ENCODE data around the gene DDX54. TPM values are rescaled to one million over a fixed set of nuclear protein-coding genes. Genes with fewer than 3 reads are reported as not detected.

Gene DDX54
- total RNA-seq, 1 experiment from 2014 or later, result 45.4 TPM

DNA sequence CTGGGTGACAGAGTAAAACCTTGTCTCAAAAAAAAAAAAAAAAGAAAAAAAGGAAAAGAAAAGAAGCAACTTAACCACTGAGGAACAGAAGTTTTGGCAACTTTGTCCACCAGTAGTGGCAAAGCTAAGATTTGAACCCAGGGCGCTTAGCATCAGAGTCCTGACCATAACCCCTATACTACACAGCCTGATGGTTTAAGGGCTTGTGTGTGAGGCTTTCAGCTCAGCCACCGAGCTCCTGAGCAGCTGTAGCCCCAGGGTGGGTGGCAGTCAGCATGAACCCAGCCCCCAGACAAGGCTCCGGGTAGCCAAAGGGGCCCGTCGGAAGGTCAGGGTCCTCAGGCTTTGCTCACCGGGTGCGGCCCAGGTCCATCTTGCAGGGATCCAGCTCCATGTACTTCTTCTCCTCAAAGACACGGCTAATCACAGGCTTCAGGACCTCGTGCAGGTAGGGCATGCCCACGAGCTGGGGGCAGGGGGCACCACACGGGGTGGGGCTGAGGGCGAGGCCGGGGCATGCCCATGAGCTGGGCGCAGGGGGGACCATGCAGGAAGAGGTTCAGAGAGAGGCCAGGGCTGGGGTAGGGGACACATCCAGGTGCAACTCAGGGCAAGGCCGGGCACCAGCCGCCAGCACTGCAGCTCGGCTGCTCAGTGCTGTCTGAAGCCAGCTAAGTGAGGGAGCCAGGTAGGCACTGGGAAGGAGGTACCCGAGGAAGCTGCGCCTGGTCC is 70.7 kb downstream of the DDX54 start:
- no peak overlapping the region for H3K27ac ChIP-seq
- H3K4me1 ChIP-seq (replicated peaks), result no peaks in the 10 kb centered on the region
- H3K36me3 ChIP-seq, result no peaks in the 10 kb centered on the region
- peaks cover 3% of the 10 kb centered on the region; the same call in 1 of the 2 replicates for H3K27me3 ChIP-seq (replicated peaks)
- no peaks in the 10 kb centered on the region for H3K9me3 ChIP-seq (replicated peaks)
- DNase-seq (ENCODE audit: low read depth in 1 of 2, low spot score in 2 of 2), result no peak
- no peak overlapping the region for H3K4me3 ChIP-seq

DNA sequence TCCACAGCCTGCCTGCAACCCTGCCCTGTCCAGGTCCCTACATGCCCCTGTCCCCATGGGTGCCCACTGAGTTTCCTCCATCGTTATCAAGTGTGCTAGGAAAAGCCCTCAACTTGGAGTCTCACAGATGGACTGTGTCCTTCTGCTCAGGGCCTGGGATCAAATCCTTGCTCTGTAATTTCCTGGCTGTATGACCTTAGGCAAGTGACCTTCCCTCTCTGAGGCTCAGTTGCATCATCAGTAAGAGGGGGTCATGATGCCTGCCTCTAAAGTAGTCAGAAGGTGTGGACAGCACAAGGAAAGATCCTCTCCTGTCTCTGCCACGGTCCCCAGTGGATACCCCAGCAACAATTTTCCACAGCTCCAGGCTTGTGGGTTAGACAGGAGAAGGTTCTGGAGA is 71.9 kb downstream of the DDX54 start:
- H3K4me1 ChIP-seq (replicated peaks), result no peaks in the 10 kb centered on the region
- H3K36me3 ChIP-seq, result no peaks in the 10 kb centered on the region
- peaks cover 3% of the 10 kb centered on the region; the same call in 1 of the 2 replicates for H3K27me3 ChIP-seq (replicated peaks)
- H3K9me3 ChIP-seq (replicated peaks), result no peaks in the 10 kb centered on the region
- H3K27ac ChIP-seq, result no peak overlapping the region
- no peak for DNase-seq (ENCODE audit: low read depth in 1 of 2, low spot score in 2 of 2)
- no peak overlapping the region for H3K4me3 ChIP-seq

DNA sequence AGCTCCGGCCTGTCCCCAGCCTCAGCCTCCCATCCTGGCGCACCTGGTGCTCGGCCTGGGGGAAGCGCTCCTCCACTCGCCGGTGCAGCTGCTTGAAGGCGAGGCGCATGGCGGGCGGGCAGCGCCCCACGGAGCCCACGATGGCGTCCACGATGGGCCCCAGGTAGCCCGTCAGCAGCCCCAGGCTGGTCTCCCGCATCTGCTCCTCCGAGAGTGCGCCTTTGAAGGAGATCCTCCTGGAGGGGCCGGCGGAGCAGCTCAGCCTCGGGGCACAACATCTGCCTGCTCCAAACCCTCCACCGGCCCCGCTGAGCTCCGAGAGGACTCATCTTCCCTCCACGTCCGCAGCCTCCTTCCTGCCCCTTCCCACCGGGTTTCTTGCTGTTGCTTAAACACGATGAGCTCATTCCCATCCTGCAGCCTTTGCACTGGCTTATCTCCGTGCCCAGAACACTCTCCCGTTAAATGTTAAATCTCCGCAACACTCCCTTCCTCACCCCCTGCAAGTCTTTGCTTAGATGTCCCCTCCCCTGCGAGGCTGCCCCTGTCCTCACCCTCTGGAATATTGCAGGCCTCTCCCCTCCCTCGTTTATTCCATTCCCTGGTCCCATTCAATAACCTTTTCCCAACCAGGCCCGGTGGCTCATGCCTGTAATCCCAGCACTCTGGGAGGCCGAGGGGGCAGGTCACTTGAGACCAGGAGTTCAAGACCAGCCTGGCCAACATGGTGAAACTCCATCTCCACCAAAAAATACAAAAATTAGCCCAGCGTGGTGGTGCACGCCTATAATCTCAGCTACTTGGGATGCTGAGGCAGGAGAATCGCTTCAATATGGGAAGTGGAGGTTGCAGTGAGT is 73.0 kb downstream of the DDX54 start:
- Histone ChIP-seq H3K27ac (no peak overlapping the region), H3K27me3 (replicated peaks) (peaks cover 3% of the 10 kb centered on the region; the same call in 1 of the 2 replicates), H3K9me3 (replicated peaks) (no peaks in the 10 kb centered on the region), H3K4me1 (replicated peaks) (no peaks in the 10 kb centered on the region), H3K4me3 (no peak overlapping the region), H3K36me3 (no peaks in the 10 kb centered on the region)
- DNase-seq (ENCODE audit: low read depth in 1 of 2, low spot score in 2 of 2), result no peak

DNA sequence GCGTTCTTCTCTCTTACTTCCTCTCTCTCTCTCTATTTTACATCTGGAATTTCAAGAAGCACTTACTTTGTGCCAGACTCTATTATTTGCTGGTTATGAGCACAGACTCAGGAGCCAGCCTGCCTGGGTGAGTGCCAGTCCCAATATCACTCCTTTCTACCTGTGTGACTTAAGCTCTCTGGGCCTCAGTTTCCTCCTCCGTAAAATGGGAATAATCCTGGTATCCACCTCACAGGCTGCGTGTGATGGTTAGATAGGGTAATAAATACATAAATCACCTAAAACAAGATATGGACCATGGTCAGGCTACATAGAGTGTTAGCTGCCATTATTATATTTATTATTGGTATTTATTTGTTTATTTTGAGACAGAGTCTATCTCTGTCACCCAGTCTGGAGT is 74.0 kb downstream of the DDX54 start:
- no peak for DNase-seq (ENCODE audit: low read depth in 1 of 2, low spot score in 2 of 2)
- H3K4me3 ChIP-seq, result no peak overlapping the region
- H3K27me3 ChIP-seq (replicated peaks), result peaks cover 3% of the 10 kb centered on the region; the same call in 1 of the 2 replicates
- no peaks in the 10 kb centered on the region for H3K4me1 ChIP-seq (replicated peaks)
- no peaks in the 10 kb centered on the region for H3K9me3 ChIP-seq (replicated peaks)
- no peak overlapping the region for H3K27ac ChIP-seq
- H3K36me3 ChIP-seq, result no peaks in the 10 kb centered on the region

DNA sequence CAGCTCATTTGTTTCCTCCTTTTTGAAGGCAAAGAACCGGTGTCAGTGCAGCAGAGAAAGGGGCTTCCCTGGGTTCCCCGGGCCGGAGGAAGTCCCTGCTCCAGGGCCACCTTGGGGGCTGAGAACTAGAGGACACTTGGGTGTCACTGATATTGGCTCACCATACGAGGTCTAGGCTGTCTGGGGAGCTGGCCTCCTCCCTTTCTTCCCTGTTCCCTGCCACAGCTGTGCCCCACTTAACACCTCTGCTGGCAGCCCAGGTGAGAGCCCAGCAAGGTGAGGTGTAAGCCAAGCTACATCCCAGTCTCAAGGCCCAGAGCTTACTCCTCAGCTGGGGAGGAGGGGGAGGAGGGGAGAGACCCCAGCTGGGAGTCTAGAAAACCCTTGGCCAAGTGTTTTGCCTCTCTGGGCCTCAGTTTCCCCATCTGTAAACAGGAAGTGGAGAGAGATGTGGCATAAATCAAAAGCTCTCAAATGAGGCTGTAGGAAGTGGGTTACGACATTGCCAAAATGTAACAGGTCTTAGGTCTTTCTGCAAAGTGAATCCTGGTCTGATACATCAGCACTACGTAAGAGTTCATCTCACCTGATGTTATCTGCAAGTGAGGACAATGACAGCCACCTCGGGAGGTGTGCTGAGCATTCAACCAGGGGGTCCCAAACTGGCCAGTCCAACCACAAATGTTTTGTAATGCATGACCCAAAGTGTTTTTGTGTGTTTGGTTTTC is 75.2 kb downstream of the DDX54 start:
- no peak for DNase-seq (ENCODE audit: low read depth in 1 of 2, low spot score in 2 of 2)
- Histone ChIP-seq H3K27ac (no peak overlapping the region), H3K4me3 (no peak overlapping the region), H3K9me3 (replicated peaks) (no peaks in the 10 kb centered on the region), H3K4me1 (replicated peaks) (no peaks in the 10 kb centered on the region), H3K36me3 (no peaks in the 10 kb centered on the region), H3K27me3 (replicated peaks) (peaks cover 3% of the 10 kb centered on the region; the same call in 1 of the 2 replicates)

DNA sequence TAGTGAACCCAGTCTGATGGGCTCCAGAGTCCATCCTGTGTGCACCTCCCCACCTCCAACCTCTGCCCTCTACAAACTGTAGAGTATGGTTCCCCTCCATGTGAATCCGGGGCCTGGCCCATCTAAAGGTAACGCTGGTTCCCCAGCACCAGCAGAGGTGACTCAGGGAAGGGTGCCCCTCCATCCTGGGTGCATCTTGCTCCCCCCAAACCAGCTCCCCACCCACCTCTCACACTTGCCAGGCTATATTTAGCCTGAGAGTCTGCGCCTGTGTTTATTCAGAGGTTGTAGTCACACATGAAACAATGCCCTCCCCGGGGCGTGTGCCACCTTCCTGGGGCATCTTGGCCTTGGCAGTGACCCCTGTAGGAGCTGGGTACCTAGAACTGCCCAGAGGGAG is 75.9 kb downstream of the DDX54 start:
- Histone ChIP-seq H3K27ac (no peak overlapping the region), H3K4me1 (replicated peaks) (no peaks in the 10 kb centered on the region), H3K9me3 (replicated peaks) (no peaks in the 10 kb centered on the region), H3K4me3 (no peak overlapping the region), H3K36me3 (no peaks in the 10 kb centered on the region), H3K27me3 (replicated peaks) (peaks cover 3% of the 10 kb centered on the region; the same call in 1 of the 2 replicates)
- no peak for DNase-seq (ENCODE audit: low read depth in 1 of 2, low spot score in 2 of 2)

DNA sequence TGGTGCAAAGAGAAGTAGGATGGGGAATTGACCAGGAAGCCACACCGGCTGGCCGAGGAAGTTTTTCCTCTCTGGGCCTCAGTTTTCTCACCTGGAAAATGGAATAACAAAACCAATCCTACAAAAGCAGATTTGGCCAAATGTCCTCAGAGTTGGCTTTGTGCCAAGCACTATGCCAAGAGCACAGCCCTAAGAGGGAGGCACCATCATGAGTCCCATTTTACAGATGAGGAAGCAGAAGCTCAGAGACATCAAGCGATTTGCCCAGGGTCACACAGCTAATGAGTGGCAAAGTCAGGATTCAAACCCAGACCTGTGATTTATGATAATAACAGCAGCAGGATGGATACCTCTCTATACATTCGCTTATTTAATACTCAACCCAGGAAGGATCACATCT is 77.0 kb downstream of the DDX54 start:
- H3K4me1 ChIP-seq (replicated peaks), result no peaks in the 10 kb centered on the region
- no peak overlapping the region for H3K27ac ChIP-seq
- H3K9me3 ChIP-seq (replicated peaks), result no peaks in the 10 kb centered on the region
- no peaks in the 10 kb centered on the region for H3K36me3 ChIP-seq
- no peak for DNase-seq (ENCODE audit: low read depth in 1 of 2, low spot score in 2 of 2)
- H3K27me3 ChIP-seq (replicated peaks), result peaks cover 3% of the 10 kb centered on the region; the same call in 1 of the 2 replicates
- H3K4me3 ChIP-seq, result no peak overlapping the region

Other genes with a start within 250 kb of the DDX54 start
- 13.0 and 18.5 TPM in 2 replicates for gene OAS3, start 247.0 kb downstream of the DDX54 start, total RNA-seq (2014; rRNA removed; shearing (Covaris generic))
- gene OAS2, start 207.0 kb downstream of the DDX54 start, total RNA-seq (2014; rRNA removed; shearing (Covaris generic)), result 0.26 and 0.85 TPM in 2 replicates
- not detected in 2 replicates for gene DTX1, start 128.7 kb downstream of the DDX54 start, total RNA-seq (2014; rRNA removed; shearing (Covaris generic))
- not detected in 2 replicates for gene RASAL1, start 49.7 kb downstream of the DDX54 start, total RNA-seq (2014; rRNA removed; shearing (Covaris generic))
- not detected in 2 replicates for gene CFAP73, start 35.8 kb downstream of the DDX54 start, total RNA-seq (2014; rRNA removed; shearing (Covaris generic))
- gene RITA1, start 243 bp upstream of the DDX54 start, total RNA-seq (2014; rRNA removed; shearing (Covaris generic)), result 20.6 and 33.1 TPM in 2 replicates
- gene TPCN1, start 36.0 kb upstream of the DDX54 start, total RNA-seq (2014; rRNA removed; shearing (Covaris generic)), result 7.6 and 17.0 TPM in 2 replicates
- gene SLC8B1, start 149.6 kb upstream of the DDX54 start, total RNA-seq (2014; rRNA removed; shearing (Covaris generic)), result 9.4 and 27.4 TPM in 2 replicates
- 11.6 and 11.8 TPM in 2 replicates for gene PLBD2, start 173.1 kb upstream of the DDX54 start, total RNA-seq (2014; rRNA removed; shearing (Covaris generic))
- not detected in 2 replicates for gene SDS, start 218.4 kb upstream of the DDX54 start, total RNA-seq (2014; rRNA removed; shearing (Covaris generic))
- 2.7 and 7.7 TPM in 2 replicates for gene SDSL, start 236.9 kb upstream of the DDX54 start, total RNA-seq (2014; rRNA removed; shearing (Covaris generic))